Measurements from ENCODE around the gene MRPS2.

DNA sequence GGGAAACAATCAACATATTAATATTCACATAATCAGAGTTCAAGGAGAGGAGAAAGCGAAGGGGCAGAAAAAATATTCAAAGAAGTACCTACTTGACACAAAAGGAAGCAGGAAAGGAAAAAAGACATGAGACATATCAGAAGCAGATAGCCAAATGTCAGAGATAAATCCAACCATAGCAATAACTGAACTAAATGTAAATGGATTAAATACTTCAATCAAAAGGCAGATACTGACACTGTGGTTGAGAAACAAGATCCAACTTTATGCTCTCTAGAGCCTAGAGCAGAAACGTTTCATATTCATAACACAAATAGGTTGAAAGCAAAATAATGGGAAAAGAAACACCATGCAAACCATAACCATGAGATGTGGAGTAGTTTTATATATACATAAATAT is 9.0 kb downstream of the MRPS2 start:
- no peak for TF ChIP-seq EZH2 (IDR thresholded peaks at IDR 0.05; ENCODE audit: low read length)
- TF ChIP-seq, protein P1, sequence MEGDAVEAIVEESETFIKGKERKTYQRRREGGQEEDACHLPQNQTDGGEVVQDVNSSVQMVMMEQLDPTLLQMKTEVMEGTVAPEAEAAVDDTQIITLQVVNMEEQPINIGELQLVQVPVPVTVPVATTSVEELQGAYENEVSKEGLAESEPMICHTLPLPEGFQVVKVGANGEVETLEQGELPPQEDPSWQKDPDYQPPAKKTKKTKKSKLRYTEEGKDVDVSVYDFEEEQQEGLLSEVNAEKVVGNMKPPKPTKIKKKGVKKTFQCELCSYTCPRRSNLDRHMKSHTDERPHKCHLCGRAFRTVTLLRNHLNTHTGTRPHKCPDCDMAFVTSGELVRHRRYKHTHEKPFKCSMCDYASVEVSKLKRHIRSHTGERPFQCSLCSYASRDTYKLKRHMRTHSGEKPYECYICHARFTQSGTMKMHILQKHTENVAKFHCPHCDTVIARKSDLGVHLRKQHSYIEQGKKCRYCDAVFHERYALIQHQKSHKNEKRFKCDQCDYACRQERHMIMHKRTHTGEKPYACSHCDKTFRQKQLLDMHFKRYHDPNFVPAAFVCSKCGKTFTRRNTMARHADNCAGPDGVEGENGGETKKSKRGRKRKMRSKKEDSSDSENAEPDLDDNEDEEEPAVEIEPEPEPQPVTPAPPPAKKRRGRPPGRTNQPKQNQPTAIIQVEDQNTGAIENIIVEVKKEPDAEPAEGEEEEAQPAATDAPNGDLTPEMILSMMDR (optimal IDR thresholded peaks at IDR 0.05 in 1 of 3, IDR thresholded peaks at IDR 0.05 in 1 of 3, conservative IDR thresholded peaks at IDR 0.05 in 1 of 3; ENCODE audit: extremely low read depth in 1 of 3, insufficient read depth in 2 of 3, low read length in 3 of 3): no peak

Data from keratinocyte (primary cell).